GM15510 (cell line): ENCODE results near the gene ENPP6.

Experiments
- POLR2A ChIP-seq: IDR thresholded peaks from 3 replicates; pipeline ENCODE4 v1.6.1; 2011; ENCODE audit warnings: borderline replicate concordance; ENCODE audit not compliant: insufficient read length; ENCODE audit errors: extremely low read depth

The ENPP6 gene

GRCh38 chr4:184217634-184218033 lies at the start of gene ENPP6:
Gene ENPP6 (minus strand): TSS chr4:184217873. CDS start chr4:184217819, 54 bp downstream.
- TF ChIP-seq POLR2A = no peak

- TF ChIP-seq POLR2A = no peak
These were observed 49.5 kb upstream of the ENPP6 start for GRCh38 chr4:184267206-184267608.

GRCh38 chr4:184265546-184266351 lies 48.1 kb upstream of the ENPP6 start:
- peak; percentile 83 for TF ChIP-seq POLR2A

GRCh38 chr4:184263910-184264732 lies 46.4 kb upstream of the ENPP6 start:
- no peak for TF ChIP-seq POLR2A

- TF ChIP-seq POLR2A = no peak
These were observed 45.8 kb upstream of the ENPP6 start for GRCh38 chr4:184263461-184263860.

- no peak for TF ChIP-seq POLR2A
These were observed 45.2 kb upstream of the ENPP6 start for GRCh38 chr4:184262901-184263300.

GRCh38 chr4:184261246-184261645 lies 43.6 kb upstream of the ENPP6 start:
- TF ChIP-seq POLR2A = no peak

GRCh38 chr4:184259866-184260265 lies 42.2 kb upstream of the ENPP6 start:
- no peak for TF ChIP-seq POLR2A

- no peak for TF ChIP-seq POLR2A
These were observed 41.4 kb upstream of the ENPP6 start for GRCh38 chr4:184259081-184259480.

- TF ChIP-seq POLR2A = no peak
These were observed 38.4 kb upstream of the ENPP6 start for GRCh38 chr4:184255871-184256642.

- no peak for TF ChIP-seq POLR2A
These were observed 37.7 kb upstream of the ENPP6 start for GRCh38 chr4:184255361-184255760.

GRCh38 chr4:184253072-184253420 lies 35.4 kb upstream of the ENPP6 start:
- no peak for TF ChIP-seq POLR2A

- no peak for TF ChIP-seq POLR2A
These were observed 34.7 kb upstream of the ENPP6 start for GRCh38 chr4:184252136-184253071.

- no peak for TF ChIP-seq POLR2A
These were observed 34.0 kb upstream of the ENPP6 start for GRCh38 chr4:184251670-184251980.
